ENCODE results near the gene CCDC92B.

The CCDC92B gene

DNA sequence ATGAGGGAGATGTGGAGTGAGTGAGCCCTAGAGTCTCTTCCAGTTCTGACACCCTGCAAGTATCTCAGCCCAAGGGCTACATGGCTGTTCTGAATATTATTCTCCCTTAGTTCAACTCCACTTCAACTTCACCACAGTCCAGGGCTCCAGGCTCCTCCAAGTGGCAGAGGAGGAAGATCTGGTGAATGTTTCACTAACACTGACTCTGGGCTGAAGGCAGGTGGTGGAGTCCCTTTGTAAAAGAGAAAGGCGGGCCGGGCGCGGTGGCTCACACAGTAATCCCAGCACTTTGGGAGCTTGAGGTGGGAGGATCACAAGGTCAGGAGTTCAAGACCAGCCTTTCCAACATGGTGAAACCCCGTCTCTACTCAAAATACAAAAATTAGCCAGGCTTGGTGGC lies 13.6 kb downstream of the CCDC92B start:
- Histone ChIP-seq H3K4me1 (ENCODE audit: control insufficient read depth, insufficient read depth, low read length) (no peaks in the 10 kb centered on the region), H3K4me2 (ENCODE audit: low read length) (no peak overlapping the region), H3K36me3 (ENCODE audit: insufficient read depth, low read length) (no peaks in the 10 kb centered on the region), H3K27me3 (ENCODE audit: control insufficient read depth, insufficient read depth, low read length) (peaks cover 6% of the 10 kb centered on the region), H3K4me3 (ENCODE audit: low read length) (no peak overlapping the region), H3K9ac (ENCODE audit: low read depth, low read length) (no peak overlapping the region), H3K9me3 (replicated peaks; ENCODE audit: low read length) (no peaks in the 10 kb centered on the region)

DNA sequence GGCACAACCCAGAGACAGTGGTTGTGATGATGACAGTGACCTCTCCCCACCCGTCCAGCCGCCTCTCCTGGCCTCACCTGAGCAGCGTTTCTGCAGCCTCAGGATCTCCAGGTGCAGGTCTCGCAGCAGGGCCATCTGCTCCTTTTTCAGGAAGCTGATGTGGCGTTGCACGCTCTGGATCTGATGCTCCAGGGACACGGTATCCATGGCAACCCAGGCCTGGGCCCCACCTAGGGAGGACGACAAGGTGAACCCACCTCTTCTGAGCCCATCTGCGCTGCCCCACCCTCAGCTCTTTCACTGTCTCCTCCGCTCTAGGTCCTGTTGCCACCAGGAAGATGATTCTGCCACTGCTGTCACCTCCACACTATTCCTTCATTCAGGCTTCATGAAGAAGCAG lies 14.5 kb downstream of the CCDC92B start:
- H3K9ac ChIP-seq (ENCODE audit: low read depth, low read length): no peak overlapping the region
- H3K36me3 ChIP-seq (ENCODE audit: insufficient read depth, low read length): no peaks in the 10 kb centered on the region
- no peak overlapping the region for H3K4me3 ChIP-seq (ENCODE audit: low read length)
- H3K4me1 ChIP-seq (ENCODE audit: control insufficient read depth, insufficient read depth, low read length): no peaks in the 10 kb centered on the region
- H3K9me3 ChIP-seq (replicated peaks; ENCODE audit: low read length): no peaks in the 10 kb centered on the region
- no peak overlapping the region for H3K4me2 ChIP-seq (ENCODE audit: low read length)
- H3K27me3 ChIP-seq (ENCODE audit: control insufficient read depth, insufficient read depth, low read length): peaks cover 16% of the 10 kb centered on the region

DNA sequence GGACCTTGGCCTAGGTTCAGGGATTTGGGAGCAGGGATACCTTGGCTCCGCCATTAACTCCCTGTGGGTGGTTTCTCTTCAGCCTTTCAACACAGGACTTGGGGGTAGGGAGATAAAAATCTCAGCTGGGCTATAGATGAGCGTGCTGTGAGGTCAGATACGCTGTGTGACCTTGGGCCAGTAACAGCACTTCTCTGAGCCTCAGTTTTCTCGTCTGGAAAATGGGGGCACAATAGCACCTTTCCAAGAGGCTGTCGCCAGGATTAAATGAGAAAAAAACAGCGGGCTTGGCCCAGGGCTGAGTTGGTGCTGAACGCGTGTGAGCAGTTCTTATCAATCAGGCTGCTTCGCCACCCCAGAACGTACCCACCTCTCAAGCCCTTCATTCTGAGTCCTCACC lies 17.6 kb downstream of the CCDC92B start:
- H3K4me2 ChIP-seq (ENCODE audit: low read length): no peak overlapping the region
- no peaks in the 10 kb centered on the region for H3K4me1 ChIP-seq (ENCODE audit: control insufficient read depth, insufficient read depth, low read length)

DNA sequence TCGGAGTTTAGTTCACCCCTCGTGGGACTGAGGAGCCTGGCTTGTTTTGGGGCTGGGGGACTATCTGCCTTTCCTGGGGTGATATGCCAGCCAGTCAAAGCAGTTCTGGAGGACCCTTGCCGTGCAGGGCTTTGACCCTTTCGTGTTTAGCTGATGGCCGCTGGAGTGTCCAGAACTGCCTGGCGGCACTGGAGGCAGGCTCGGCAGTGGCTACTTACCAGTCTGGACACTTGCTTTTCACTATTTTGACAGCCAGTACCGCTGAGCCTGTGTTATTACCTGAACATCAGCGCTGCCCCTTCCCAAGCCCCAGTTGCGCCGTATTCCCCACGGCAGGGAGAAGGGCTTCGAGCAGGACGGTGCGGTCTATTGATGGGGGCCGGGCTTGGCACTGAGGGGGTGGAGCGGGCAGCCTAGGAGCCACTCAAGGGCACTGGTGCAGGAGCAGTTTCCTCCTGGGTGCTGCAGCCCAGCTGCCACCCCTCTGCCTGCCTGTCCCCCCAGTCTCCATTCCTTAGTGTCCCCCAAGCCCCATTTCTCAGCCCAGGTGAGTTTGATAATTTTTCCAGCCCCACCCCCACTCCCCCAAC lies 18.6 kb downstream of the CCDC92B start:
- H3K9ac ChIP-seq (ENCODE audit: low read depth, low read length): no peak overlapping the region

More for the DNA sequence above, 17.6 kb downstream of the CCDC92B start:
- Histone ChIP-seq H3K9me3 (replicated peaks; ENCODE audit: low read length) (no peaks in the 10 kb centered on the region), H3K36me3 (ENCODE audit: insufficient read depth, low read length) (no peaks in the 10 kb centered on the region), H3K27me3 (ENCODE audit: control insufficient read depth, insufficient read depth, low read length) (peaks cover 25% of the 10 kb centered on the region), H3K4me3 (ENCODE audit: low read length) (no peak overlapping the region), H3K9ac (ENCODE audit: low read depth, low read length) (no peak overlapping the region)

DNA sequence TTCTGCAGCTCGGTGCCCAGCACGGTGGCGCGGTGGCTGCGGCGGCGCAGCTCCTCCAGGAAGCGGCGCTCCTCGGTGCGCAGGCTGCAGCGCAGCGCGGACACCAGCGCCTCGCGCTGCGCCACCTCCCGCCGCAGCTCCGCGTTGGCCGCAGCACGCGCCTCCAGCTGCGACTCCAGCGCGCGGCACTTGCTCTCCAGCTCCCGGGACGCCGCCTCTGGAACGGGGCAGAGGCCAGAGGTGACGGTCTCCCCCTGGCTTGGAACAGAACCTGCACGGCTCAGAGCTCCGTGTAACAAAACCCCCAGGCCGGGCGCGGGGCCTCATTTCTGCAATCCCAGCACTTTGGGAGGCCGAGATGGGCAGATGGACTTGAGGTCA lies 24.7 kb downstream of the CCDC92B start:
- Histone ChIP-seq H3K4me1 (ENCODE audit: control insufficient read depth, insufficient read depth, low read length) (peaks cover 4% of the 10 kb centered on the region), H3K4me2 (ENCODE audit: low read length) (peak overlapping the region; percentile 69), H3K9ac (ENCODE audit: low read depth, low read length) (no peak overlapping the region), H3K9me3 (replicated peaks; ENCODE audit: low read length) (no peaks in the 10 kb centered on the region), H3K4me3 (ENCODE audit: low read length) (peak overlapping the region; percentile 47), H3K27me3 (ENCODE audit: control insufficient read depth, insufficient read depth, low read length) (peaks cover 47% of the 10 kb centered on the region), H3K36me3 (ENCODE audit: insufficient read depth, low read length) (no peaks in the 10 kb centered on the region)

More for the DNA sequence above, 18.6 kb downstream of the CCDC92B start:
- H3K27me3 ChIP-seq (ENCODE audit: control insufficient read depth, insufficient read depth, low read length): peaks cover 25% of the 10 kb centered on the region
- H3K9me3 ChIP-seq (replicated peaks; ENCODE audit: low read length): no peaks in the 10 kb centered on the region
- H3K4me2 ChIP-seq (ENCODE audit: low read length): no peak overlapping the region
- H3K4me3 ChIP-seq (ENCODE audit: low read length): no peak overlapping the region
- H3K4me1 ChIP-seq (ENCODE audit: control insufficient read depth, insufficient read depth, low read length): no peaks in the 10 kb centered on the region
- no peaks in the 10 kb centered on the region for H3K36me3 ChIP-seq (ENCODE audit: insufficient read depth, low read length)

DNA sequence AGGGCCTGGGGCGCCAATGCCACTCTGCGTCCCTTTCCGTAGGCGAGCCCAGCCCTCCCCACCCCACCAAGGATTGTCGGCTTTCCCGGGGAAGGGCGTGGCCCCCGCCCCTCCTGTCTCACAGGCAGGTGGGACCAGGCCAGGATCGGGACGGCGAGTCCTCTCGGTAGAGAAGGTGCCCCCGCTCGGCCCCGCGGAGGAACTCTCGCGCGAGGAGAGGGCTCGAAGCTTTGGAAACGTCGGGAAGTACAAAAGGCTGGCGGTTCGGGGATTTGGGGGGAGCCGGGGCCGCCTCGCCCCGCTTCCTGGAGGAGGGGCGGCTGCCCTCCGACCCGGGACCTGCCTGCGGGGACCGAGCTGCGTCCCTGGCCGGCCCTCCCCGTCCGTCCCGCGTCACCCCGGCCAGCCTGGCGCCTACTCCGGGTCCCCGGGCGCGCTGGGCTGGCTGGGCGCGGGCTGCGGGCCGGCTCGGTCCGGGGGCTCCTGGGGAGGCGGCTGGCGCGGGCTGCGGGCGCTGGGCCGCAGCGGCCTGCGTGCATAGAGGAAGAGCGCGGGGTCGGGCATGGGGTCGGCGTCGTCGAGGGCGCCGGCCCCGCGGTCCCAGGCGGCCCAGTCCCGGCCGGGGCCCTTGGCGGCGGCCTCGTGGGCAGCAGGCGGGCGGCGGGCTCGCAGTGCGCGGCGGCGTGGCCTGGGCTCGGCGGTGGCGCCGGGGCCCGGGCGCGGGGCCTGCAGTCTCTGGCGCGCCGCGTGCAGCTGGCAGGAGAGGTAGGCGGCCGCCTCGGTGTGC lies 25.3 kb downstream of the CCDC92B start:
- Histone ChIP-seq H3K27me3 (ENCODE audit: control insufficient read depth, insufficient read depth, low read length) (peaks cover 46% of the 10 kb centered on the region), H3K4me2 (ENCODE audit: low read length) (peak overlapping the region; percentile 69), H3K9ac (ENCODE audit: low read depth, low read length) (no peak overlapping the region), H3K9me3 (replicated peaks; ENCODE audit: low read length) (no peaks in the 10 kb centered on the region), H3K36me3 (ENCODE audit: insufficient read depth, low read length) (no peaks in the 10 kb centered on the region), H3K4me1 (ENCODE audit: control insufficient read depth, insufficient read depth, low read length) (peaks cover 4% of the 10 kb centered on the region), H3K4me3 (ENCODE audit: low read length) (peak overlapping the region; percentile 47)

DNA sequence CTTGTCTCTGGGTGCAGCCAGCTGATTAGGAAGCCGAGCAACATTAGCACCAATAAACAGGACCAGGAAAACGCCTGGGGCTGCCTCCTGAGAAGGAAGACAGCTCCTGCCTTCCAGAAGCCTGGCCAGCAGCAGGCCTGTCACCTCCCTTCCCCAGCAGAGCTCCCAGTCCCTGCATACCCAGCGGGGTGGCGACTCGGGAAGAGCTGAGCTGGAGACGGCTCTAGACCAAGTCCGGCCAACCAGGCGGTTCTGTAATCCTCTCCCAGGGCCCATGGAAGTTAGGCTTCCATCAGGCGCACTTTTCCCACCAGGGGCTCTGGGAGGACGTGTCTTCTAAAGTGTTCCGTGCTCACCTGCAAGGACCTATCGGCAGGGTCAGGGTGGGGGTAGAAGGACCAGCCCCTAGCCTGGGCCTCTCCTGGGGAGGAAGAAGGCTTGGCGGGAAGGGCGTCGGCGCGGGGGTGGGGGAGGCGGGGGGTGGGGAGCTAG lies 25.9 kb downstream of the CCDC92B start:
- Histone ChIP-seq H3K36me3 (ENCODE audit: insufficient read depth, low read length) (no peaks in the 10 kb centered on the region), H3K4me2 (ENCODE audit: low read length) (no peak overlapping the region), H3K27me3 (ENCODE audit: control insufficient read depth, insufficient read depth, low read length) (peaks cover 44% of the 10 kb centered on the region), H3K9ac (ENCODE audit: low read depth, low read length) (no peak overlapping the region), H3K9me3 (replicated peaks; ENCODE audit: low read length) (no peaks in the 10 kb centered on the region), H3K4me1 (ENCODE audit: control insufficient read depth, insufficient read depth, low read length) (peaks cover 4% of the 10 kb centered on the region), H3K4me3 (ENCODE audit: low read length) (no peak overlapping the region)

- Histone ChIP-seq H3K27me3 (ENCODE audit: control insufficient read depth, insufficient read depth, low read length) (peaks cover 39% of the 10 kb centered on the region), H3K4me1 (ENCODE audit: control insufficient read depth, insufficient read depth, low read length) (peaks cover 4% of the 10 kb centered on the region), H3K4me3 (ENCODE audit: low read length) (no peak overlapping the region), H3K9ac (ENCODE audit: low read depth, low read length) (no peak overlapping the region), H3K9me3 (replicated peaks; ENCODE audit: low read length) (no peaks in the 10 kb centered on the region), H3K36me3 (ENCODE audit: insufficient read depth, low read length) (no peaks in the 10 kb centered on the region), H3K4me2 (ENCODE audit: low read length) (no peak overlapping the region)
Measured at GRCh38 chr17:2722611-2723010, 26.8 kb downstream of the CCDC92B start.

DNA sequence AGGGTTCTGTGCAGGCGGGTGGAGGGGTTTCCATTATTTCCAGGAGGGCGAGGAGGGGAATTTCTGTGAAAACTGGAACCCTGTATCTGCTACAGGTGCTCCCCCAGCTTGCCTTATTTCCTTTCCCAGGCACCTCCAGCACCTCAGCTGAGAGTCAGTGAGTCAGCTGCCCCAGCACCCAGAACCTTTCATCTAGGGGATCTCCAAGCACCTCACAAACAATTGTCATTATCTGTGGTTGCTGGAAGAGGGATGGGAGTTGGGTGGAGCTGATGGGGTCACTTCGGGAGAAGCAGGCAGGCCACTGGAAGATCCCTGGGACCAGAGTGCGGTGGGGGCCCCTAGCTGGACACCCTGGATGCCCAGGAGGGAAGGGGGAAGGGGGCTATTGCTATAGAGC lies 27.8 kb downstream of the CCDC92B start:
- H3K4me2 ChIP-seq (ENCODE audit: low read length): no peak overlapping the region
- H3K27me3 ChIP-seq (ENCODE audit: control insufficient read depth, insufficient read depth, low read length): peaks cover 39% of the 10 kb centered on the region
- peaks cover 4% of the 10 kb centered on the region for H3K4me1 ChIP-seq (ENCODE audit: control insufficient read depth, insufficient read depth, low read length)

GRCh38 chr17:2719861-2720260 lies 29.6 kb downstream of the CCDC92B start:
- Histone ChIP-seq H3K9ac (ENCODE audit: low read depth, low read length) (no peak overlapping the region), H3K9me3 (replicated peaks; ENCODE audit: low read length) (no peaks in the 10 kb centered on the region), H3K4me2 (ENCODE audit: low read length) (no peak overlapping the region), H3K36me3 (ENCODE audit: insufficient read depth, low read length) (no peaks in the 10 kb centered on the region), H3K4me3 (ENCODE audit: low read length) (no peak overlapping the region), H3K27me3 (ENCODE audit: control insufficient read depth, insufficient read depth, low read length) (peaks cover 32% of the 10 kb centered on the region), H3K4me1 (ENCODE audit: control insufficient read depth, insufficient read depth, low read length) (peaks cover 3% of the 10 kb centered on the region)

More for the DNA sequence above, 27.8 kb downstream of the CCDC92B start:
- no peaks in the 10 kb centered on the region for H3K9me3 ChIP-seq (replicated peaks; ENCODE audit: low read length)
- no peaks in the 10 kb centered on the region for H3K36me3 ChIP-seq (ENCODE audit: insufficient read depth, low read length)
- H3K4me3 ChIP-seq (ENCODE audit: low read length): no peak overlapping the region
- no peak overlapping the region for H3K9ac ChIP-seq (ENCODE audit: low read depth, low read length)

DNA sequence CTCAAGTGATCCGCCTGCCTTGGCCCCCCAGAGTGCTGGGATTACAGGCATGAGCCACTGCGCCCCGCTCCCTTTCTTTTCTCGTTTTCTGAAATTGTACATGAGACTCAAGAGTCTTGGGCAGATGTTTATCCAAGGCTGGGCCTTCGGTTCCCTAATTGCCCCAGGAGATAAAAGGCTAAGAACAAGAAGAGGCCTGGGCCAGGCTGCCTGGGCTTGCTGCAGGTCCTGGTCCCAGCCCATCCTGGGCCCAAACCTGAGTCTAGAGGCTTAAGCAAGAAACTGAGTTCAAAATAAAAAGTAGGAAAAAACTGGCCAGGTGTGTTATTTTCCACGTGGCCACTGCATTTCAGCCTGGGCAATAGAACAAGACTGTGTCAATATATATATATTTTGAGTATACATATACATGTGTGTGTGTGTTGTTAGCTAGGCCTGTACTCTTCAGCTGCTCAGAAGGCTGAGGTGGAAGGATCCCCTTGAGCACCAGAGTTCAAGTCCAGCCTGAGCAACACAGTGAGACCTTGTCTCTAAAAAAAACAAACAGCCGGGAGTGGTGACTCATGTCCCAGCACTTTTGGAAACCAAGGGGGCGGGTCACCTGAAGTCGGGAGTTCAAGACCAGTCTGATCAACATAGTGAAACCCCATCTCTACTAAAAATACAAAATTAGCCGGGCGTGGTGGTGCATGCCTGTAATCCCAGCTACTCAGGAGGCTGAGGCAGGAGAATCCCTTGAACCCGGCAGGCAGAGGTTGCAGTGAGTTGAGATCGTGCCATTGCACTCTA lies 31.1 kb downstream of the CCDC92B start:
- no peak overlapping the region for H3K9ac ChIP-seq (ENCODE audit: low read depth, low read length)
- H3K27me3 ChIP-seq (ENCODE audit: control insufficient read depth, insufficient read depth, low read length): peaks cover 20% of the 10 kb centered on the region
- no peaks in the 10 kb centered on the region for H3K4me1 ChIP-seq (ENCODE audit: control insufficient read depth, insufficient read depth, low read length)
- H3K4me3 ChIP-seq (ENCODE audit: low read length): no peak overlapping the region
- no peaks in the 10 kb centered on the region for H3K36me3 ChIP-seq (ENCODE audit: insufficient read depth, low read length)
- H3K9me3 ChIP-seq (replicated peaks; ENCODE audit: low read length): no peaks in the 10 kb centered on the region
- H3K4me2 ChIP-seq (ENCODE audit: low read length): no peak overlapping the region
